ELR (cell line): ENCODE data around the gene USP6NL.

Experiments
- DNase-seq: peaks from one replicate; pipeline ENCODE4 v3.0.0-alpha.2; 2015; ENCODE audit warnings: low read depth

The USP6NL gene

GRCh38 chr10:11478807-11479206, 132.6 kb downstream of the USP6NL start:
- no peak for DNase-seq

GRCh38 chr10:11475831-11476434, 135.5 kb downstream of the USP6NL start:
- peak; percentile 45 for DNase-seq

GRCh38 chr10:11473128-11473760, 138.2 kb downstream of the USP6NL start:
- DNase-seq: no peak

GRCh38 chr10:11472158-11472753, 139.2 kb downstream of the USP6NL start:
- DNase-seq: peak; percentile 61

GRCh38 chr10:11469575-11470391, 141.7 kb downstream of the USP6NL start:
- DNase-seq: no peak

GRCh38 chr10:11468126-11468742, 143.2 kb downstream of the USP6NL start:
- peak; percentile 9 for DNase-seq

GRCh38 chr10:11465406-11465805, 146.0 kb downstream of the USP6NL start:
- DNase-seq: no peak

- no peak for DNase-seq
Observed at GRCh38 chr10:11463111-11463510, 148.3 kb downstream of the USP6NL start.

- DNase-seq: no peak
Observed at GRCh38 chr10:11462071-11462470, 149.4 kb downstream of the USP6NL start.

GRCh38 chr10:11457336-11457735, 154.1 kb downstream of the USP6NL start:
- no peak for DNase-seq

- peak; percentile 9 for DNase-seq
Observed at GRCh38 chr10:11454958-11455566, 156.4 kb downstream of the USP6NL start.

GRCh38 chr10:11454160-11454559, 157.3 kb downstream of the USP6NL start:
- no peak for DNase-seq

- no peak for DNase-seq
Observed at GRCh38 chr10:11451640-11452260, 159.7 kb downstream of the USP6NL start.

GRCh38 chr10:11450427-11450826, 161.0 kb downstream of the USP6NL start:
- no peak for DNase-seq

- no peak for DNase-seq
Observed at GRCh38 chr10:11449761-11450160, 161.7 kb downstream of the USP6NL start.

- no peak for DNase-seq
Observed at GRCh38 chr10:11448545-11449244, 162.8 kb downstream of the USP6NL start.

GRCh38 chr10:11448190-11448544, 163.3 kb downstream of the USP6NL start:
- no peak for DNase-seq

- DNase-seq: no peak
Observed at GRCh38 chr10:11447586-11447985, 163.9 kb downstream of the USP6NL start.

- no peak for DNase-seq
Observed at GRCh38 chr10:11446864-11447263, 164.6 kb downstream of the USP6NL start.

- DNase-seq: no peak
Observed at GRCh38 chr10:11446133-11446532, 165.3 kb downstream of the USP6NL start.
